Measurements from ENCODE around the gene ZDHHC14. TPM values are rescaled to one million over a fixed set of nuclear protein-coding genes. Genes with fewer than 3 reads are reported as not detected.

Gene ZDHHC14
- total and polyA plus RNA-seq, 2 of the 8 experiments (the other 6 are each of a cell fraction or from before 2014, with no cell fraction given) = 2.9 to 5.3 TPM

- Histone ChIP-seq H3K27me3 (replicated peaks in 1 of 4; ENCODE audit: control insufficient read depth in 3 of 4, extremely low read depth in 1 of 4, insufficient read depth in 3 of 4, low read length in 3 of 4) (no peaks in the 10 kb centered on the region; a peak in 1 of 7 replicates), H3K4me1 (replicated peaks in 1 of 4; ENCODE audit: control insufficient read depth in 3 of 4, insufficient read depth in 4 of 4, low read length in 3 of 4) (peaks cover 0 to 10% (median 0%) of the 10 kb centered on the region in 4 experiments; a peak in 1 of 7 replicates), H3K9ac (replicated peaks in 1 of 4; ENCODE audit: extremely low read depth in 1 of 4, low read depth in 3 of 4, low read length in 3 of 4) (no peak overlapping the region), H2AK5ac (ENCODE audit: low read depth, low read length) (no peak overlapping the region), H2BK5ac (ENCODE audit: low read depth, low read length) (peak overlapping the region; percentile 12; the same call in 1 of the 2 replicates), H2BK120ac (replicated peaks; ENCODE audit: low read depth, low read length) (no peak overlapping the region), H3K4me2 (ENCODE audit: insufficient read depth in 1 of 2, low read depth in 2 of 2, low read length in 2 of 2) (no peak overlapping the region), H4K20me1 (replicated peaks in 1 of 2; ENCODE audit: control insufficient read depth in 1 of 2, insufficient read depth in 2 of 2, low read length in 2 of 2) (no peaks in the 10 kb centered on the region), H2AFZ (ENCODE audit: low read length) (peak overlapping the region; percentile 57; the same call in 1 of the 2 replicates), H3K14ac (ENCODE audit: insufficient read length) (no peak overlapping the region), H2BK20ac (ENCODE audit: low read length) (peak overlapping the region; percentile 76), H4K5ac (ENCODE audit: insufficient read length, low read depth, low read length) (no peak overlapping the region), H3K79me1 (ENCODE audit: low read depth, low read length) (no peaks in the 10 kb centered on the region), H3K4ac (replicated peaks; ENCODE audit: insufficient read length, low read depth, low read length) (no peak overlapping the region), H4K91ac (replicated peaks; ENCODE audit: insufficient read length, low read length) (no peak overlapping the region), H3K56ac (replicated peaks; ENCODE audit: insufficient read length, low read depth, low read length) (no peak overlapping the region), H3K27ac (ENCODE audit: low read depth, low read length) (no peak overlapping the region), H2BK12ac (ENCODE audit: low read depth, low read length) (peak overlapping the region; percentile 35; the same call in 1 of the 2 replicates), H3K9me3 (ENCODE audit: insufficient read depth in 2 of 2, low read depth in 1 of 2, low read length in 1 of 2) (peaks cover 6 to 10% of the 10 kb centered on the region in 2 experiments; a peak in 1 of 4 replicates), H3K18ac (ENCODE audit: extremely low read depth, low read length) (peak overlapping the region; percentile 48; the same call in 1 of the 2 replicates), H3K4me3 (ENCODE audit: extremely low read depth in 1 of 4, insufficient read depth in 2 of 4, low read depth in 3 of 4, low read length in 4 of 4) (no peak overlapping the region), H3K23ac (ENCODE audit: insufficient read length) (no peak overlapping the region), H3K23me2 (ENCODE audit: low read depth, low read length) (no peaks in the 10 kb centered on the region; the same call in 1 of the 2 replicates), H4K8ac (ENCODE audit: extremely low read depth, insufficient read depth, low read length) (no peak overlapping the region), H3K79me2 (ENCODE audit: control insufficient read depth in 1 of 2, insufficient read depth in 2 of 2, low read length in 2 of 2) (no peaks in the 10 kb centered on the region), H3K36me3 (ENCODE audit: control insufficient read depth in 2 of 4, insufficient read depth in 4 of 4, low read length in 3 of 4) (no peaks in the 10 kb centered on the region), H2BK15ac (ENCODE audit: low read length) (no peak overlapping the region)
- ChIA-PET CTCF (ENCODE audit: partially characterized antibody) (interaction anchor here (1.5 to 2.0 kb wide), 3 partner anchors 9 to 35 kb away, joined by 4 to 6 read pairs (median 4); no protein-coding TSS in a partner anchor), POLR2A (ENCODE audit: partially characterized antibody) (no interaction called here)
- no peak for DNase-seq (ENCODE audit: low read depth in 1 of 2, low spot score in 2 of 2)
- 87% methylated on average over 18 of the region's 18 CpGs; no CpG with 5 or more reads in 1 of the 2 experiments for WGBS, 2 experiments (ENCODE audit: extremely low coverage in 1 of 2, insufficient coverage in 1 of 2, insufficient read length in 1 of 2, insufficient replicate concordance in 2 of 2, low coverage in 1 of 2, low lambda C conversion rate in 2 of 2, missing lambda C conversion rate in 1 of 2)
- FAIRE-seq = no peak
- TF ChIP-seq E2F6 (IDR thresholded peaks at IDR 0.05) = peak; percentile 75
- TF ChIP-seq RFX5 (IDR thresholded peaks at IDR 0.05; ENCODE audit: borderline replicate concordance, low read depth, low read length) = no peak
Observed at GRCh38 chr6:157721426-157721825, 340.4 kb downstream of the ZDHHC14 start.
